ENCODE data around the gene SH3RF3.

The SH3RF3 gene

DNA sequence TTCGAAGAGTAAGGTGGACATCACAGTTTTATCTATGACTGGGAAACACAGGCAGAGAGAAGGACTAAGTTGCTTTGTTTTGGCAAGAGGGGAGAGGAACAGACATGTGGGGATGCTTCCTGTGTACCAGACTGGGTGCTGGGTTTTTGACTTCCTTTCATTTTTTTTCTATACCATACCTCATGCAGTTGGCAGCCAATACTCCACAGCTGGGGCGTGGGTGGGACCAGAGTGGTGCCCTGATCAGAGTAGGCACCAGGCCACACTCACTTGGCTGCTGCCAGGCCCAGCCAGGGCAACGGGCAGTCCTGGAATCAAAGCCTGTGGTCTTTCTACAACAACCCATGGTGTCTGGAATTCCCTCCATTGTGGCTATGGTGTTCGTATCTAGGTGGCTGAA, 45.2 kb downstream of the SH3RF3 start:
- H4K20me1 ChIP-seq: peaks cover 47% of the 10 kb centered on the region

GRCh38 chr2:109174626-109175349, 45.8 kb downstream of the SH3RF3 start:
- TF ChIP-seq Cebpa-rat (IDR thresholded peaks at IDR 0.05): no peak

More for the DNA sequence above, 45.2 kb downstream of the SH3RF3 start:
- Histone ChIP-seq H3K36me3 (peaks cover 8% of the 10 kb centered on the region), H3K9me3 (peaks cover 39% of the 10 kb centered on the region), H3K27ac (peak overlapping the region; percentile 63), H3K4me2 (peak overlapping the region; percentile 58), H3K4me1 (peaks cover 28% of the 10 kb centered on the region), H3K4me3 (no peak overlapping the region), H3K9ac (no peak overlapping the region), H3K27me3 (no peaks in the 10 kb centered on the region)
- TF ChIP-seq Cebpa-rat (IDR thresholded peaks at IDR 0.05): no peak

GRCh38 chr2:109175350-109175678, 46.3 kb downstream of the SH3RF3 start:
- Histone ChIP-seq H3K27ac (no peak overlapping the region), H3K9ac (no peak overlapping the region), H3K36me3 (peaks cover 17% of the 10 kb centered on the region), H3K4me3 (no peak overlapping the region), H3K27me3 (no peaks in the 10 kb centered on the region), H3K4me2 (no peak overlapping the region), H4K20me1 (peaks cover 43% of the 10 kb centered on the region), H3K4me1 (peaks cover 28% of the 10 kb centered on the region), H3K9me3 (peaks cover 50% of the 10 kb centered on the region)
- TF ChIP-seq Cebpa-rat (IDR thresholded peaks at IDR 0.05): no peak

More at GRCh38 chr2:109174626-109175349, 45.8 kb downstream of the SH3RF3 start:
- H3K36me3 ChIP-seq: peaks cover 12% of the 10 kb centered on the region
- peaks cover 28% of the 10 kb centered on the region for H3K4me1 ChIP-seq
- no peaks in the 10 kb centered on the region for H3K27me3 ChIP-seq
- H3K4me2 ChIP-seq: peak overlapping the region; percentile 58
- H3K27ac ChIP-seq: no peak overlapping the region
- no peak overlapping the region for H3K9ac ChIP-seq
- peaks cover 44% of the 10 kb centered on the region for H3K9me3 ChIP-seq
- peaks cover 42% of the 10 kb centered on the region for H4K20me1 ChIP-seq
- H3K4me3 ChIP-seq: no peak overlapping the region

DNA sequence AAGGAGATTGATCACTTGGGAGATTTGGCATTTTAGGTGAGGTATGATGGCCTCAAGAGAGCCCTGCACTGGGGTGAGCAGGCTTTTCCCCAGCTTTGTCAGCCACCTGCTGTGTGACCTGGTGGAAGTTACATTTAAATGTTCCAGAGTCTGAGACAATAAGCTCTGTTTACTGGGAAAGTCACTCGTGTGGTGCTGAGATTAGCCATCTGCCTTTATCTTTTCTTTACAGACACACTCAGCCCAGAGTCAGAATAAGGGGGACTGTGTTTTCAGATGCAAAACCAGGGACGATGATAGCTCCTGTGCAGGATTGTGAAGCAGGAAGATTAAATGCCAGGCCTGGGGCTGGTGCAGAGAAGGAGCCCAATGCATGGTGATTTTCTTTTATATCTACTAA, 47.9 kb downstream of the SH3RF3 start:
- Histone ChIP-seq H3K4me3 (no peak overlapping the region), H3K27ac (no peak overlapping the region), H3K36me3 (peaks cover 29% of the 10 kb centered on the region), H3K4me2 (no peak overlapping the region), H4K20me1 (peaks cover 27% of the 10 kb centered on the region), H3K4me1 (peaks cover 28% of the 10 kb centered on the region), H3K9me3 (peaks cover 63% of the 10 kb centered on the region), H3K27me3 (no peaks in the 10 kb centered on the region), H3K9ac (no peak overlapping the region)
- TF ChIP-seq Cebpa-rat (IDR thresholded peaks at IDR 0.05): no peak

DNA sequence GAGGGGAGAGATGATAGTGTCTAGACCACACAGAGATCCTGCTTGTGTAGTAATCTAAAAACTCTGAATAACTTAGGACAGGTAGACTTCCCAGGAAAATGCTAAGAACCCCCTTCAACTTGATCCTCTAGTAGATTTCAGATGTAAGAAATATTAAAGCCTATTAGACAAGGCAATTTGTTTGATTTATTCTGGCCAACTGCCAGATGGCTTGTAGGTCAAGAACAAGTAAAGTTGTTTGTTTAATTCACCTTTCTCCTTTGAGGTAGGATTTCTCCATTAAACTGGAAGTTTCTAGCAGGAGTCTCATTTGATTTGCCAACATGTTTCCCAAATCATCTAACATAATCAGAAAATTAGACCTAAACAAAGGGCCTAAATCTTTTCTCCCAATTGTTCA, 48.6 kb downstream of the SH3RF3 start:
- H3K9ac ChIP-seq: no peak overlapping the region
- no peak for TF ChIP-seq Cebpa-rat (IDR thresholded peaks at IDR 0.05)
- H3K36me3 ChIP-seq: peaks cover 34% of the 10 kb centered on the region
- no peaks in the 10 kb centered on the region for H3K27me3 ChIP-seq
- no peak overlapping the region for H3K27ac ChIP-seq
- H3K4me2 ChIP-seq: no peak overlapping the region
- peaks cover 63% of the 10 kb centered on the region for H3K9me3 ChIP-seq
- peaks cover 20% of the 10 kb centered on the region; the same call in 1 of the 2 replicates for H4K20me1 ChIP-seq
- H3K4me1 ChIP-seq: peaks cover 28% of the 10 kb centered on the region
- no peak overlapping the region for H3K4me3 ChIP-seq

DNA sequence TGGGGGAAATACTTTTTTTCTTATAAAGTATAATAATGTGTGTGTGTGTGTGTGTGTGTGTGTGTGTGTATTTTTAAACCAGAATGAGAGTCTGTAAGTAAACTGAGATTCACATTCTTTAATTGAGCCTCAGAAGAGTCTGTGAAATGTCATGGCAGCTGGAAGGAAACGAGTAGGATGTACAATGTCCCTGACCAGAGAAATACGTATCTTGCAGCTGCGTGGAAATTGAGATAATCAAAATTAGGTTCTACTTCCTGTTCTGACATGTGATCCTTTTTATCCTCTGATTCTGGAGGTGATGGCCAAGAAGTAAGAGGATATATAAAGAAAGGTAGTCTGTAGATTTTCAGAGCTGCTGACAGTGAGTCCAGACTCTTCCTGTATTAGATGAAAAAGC, 50.0 kb downstream of the SH3RF3 start:
- Histone ChIP-seq H3K4me3 (no peak overlapping the region), H3K9ac (no peak overlapping the region), H3K4me2 (no peak overlapping the region), H4K20me1 (peaks cover 17% of the 10 kb centered on the region), H3K4me1 (peaks cover 23% of the 10 kb centered on the region), H3K9me3 (peaks cover 59% of the 10 kb centered on the region), H3K36me3 (peaks cover 34% of the 10 kb centered on the region), H3K27me3 (no peaks in the 10 kb centered on the region), H3K27ac (no peak overlapping the region)
- TF ChIP-seq Cebpa-rat (IDR thresholded peaks at IDR 0.05): no peak

GRCh38 chr2:109180786-109181185, 51.8 kb downstream of the SH3RF3 start:
- peaks cover 19% of the 10 kb centered on the region for H3K4me1 ChIP-seq
- no peak overlapping the region for H3K4me2 ChIP-seq
- H4K20me1 ChIP-seq: peaks cover 35% of the 10 kb centered on the region
- H3K9me3 ChIP-seq: peaks cover 44% of the 10 kb centered on the region
- H3K36me3 ChIP-seq: peaks cover 29% of the 10 kb centered on the region
- TF ChIP-seq Cebpa-rat (IDR thresholded peaks at IDR 0.05): no peak
- H3K4me3 ChIP-seq: no peak overlapping the region
- H3K27ac ChIP-seq: no peak overlapping the region
- no peak overlapping the region for H3K9ac ChIP-seq
- H3K27me3 ChIP-seq: no peaks in the 10 kb centered on the region

DNA sequence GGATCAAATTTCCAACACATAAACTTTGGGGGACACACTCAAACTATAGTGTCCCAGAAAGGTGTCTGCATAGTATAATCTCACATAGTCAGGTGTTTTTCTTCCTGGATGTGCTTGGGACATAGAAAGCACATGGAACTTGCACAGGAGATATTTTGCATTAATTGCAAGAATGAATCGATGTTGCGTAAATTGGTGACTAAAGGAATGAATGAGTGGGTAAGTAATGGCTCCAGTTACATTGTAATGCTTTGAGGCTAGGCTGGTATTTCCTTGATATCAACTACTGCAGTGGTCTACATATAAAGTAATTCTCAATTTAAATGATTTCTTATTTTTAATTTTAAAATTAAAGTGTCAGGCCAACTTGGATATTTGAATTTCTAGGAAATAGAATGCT, 53.4 kb downstream of the SH3RF3 start:
- Histone ChIP-seq H3K36me3 (peaks cover 29% of the 10 kb centered on the region), H3K9me3 (peaks cover 34% of the 10 kb centered on the region), H3K4me1 (peaks cover 19% of the 10 kb centered on the region), H3K27me3 (no peaks in the 10 kb centered on the region), H3K9ac (no peak overlapping the region), H3K27ac (no peak overlapping the region), H4K20me1 (peaks cover 51% of the 10 kb centered on the region), H3K4me3 (no peak overlapping the region), H3K4me2 (no peak overlapping the region)
- TF ChIP-seq Cebpa-rat (IDR thresholded peaks at IDR 0.05): no peak

- peaks cover 26% of the 10 kb centered on the region for H3K4me1 ChIP-seq
- H3K27ac ChIP-seq: no peak overlapping the region
- no peaks in the 10 kb centered on the region for H3K27me3 ChIP-seq
- peak overlapping the region; percentile 3; the same call in 1 of the 2 replicates for H3K4me2 ChIP-seq
- peaks cover 29% of the 10 kb centered on the region for H3K36me3 ChIP-seq
- H3K9ac ChIP-seq: no peak overlapping the region
- H3K9me3 ChIP-seq: peaks cover 27% of the 10 kb centered on the region
- no peak overlapping the region for H3K4me3 ChIP-seq
- no peak for TF ChIP-seq Cebpa-rat (IDR thresholded peaks at IDR 0.05)
- peaks cover 66% of the 10 kb centered on the region for H4K20me1 ChIP-seq
Observed at GRCh38 chr2:109183871-109184270, 54.9 kb downstream of the SH3RF3 start.

DNA sequence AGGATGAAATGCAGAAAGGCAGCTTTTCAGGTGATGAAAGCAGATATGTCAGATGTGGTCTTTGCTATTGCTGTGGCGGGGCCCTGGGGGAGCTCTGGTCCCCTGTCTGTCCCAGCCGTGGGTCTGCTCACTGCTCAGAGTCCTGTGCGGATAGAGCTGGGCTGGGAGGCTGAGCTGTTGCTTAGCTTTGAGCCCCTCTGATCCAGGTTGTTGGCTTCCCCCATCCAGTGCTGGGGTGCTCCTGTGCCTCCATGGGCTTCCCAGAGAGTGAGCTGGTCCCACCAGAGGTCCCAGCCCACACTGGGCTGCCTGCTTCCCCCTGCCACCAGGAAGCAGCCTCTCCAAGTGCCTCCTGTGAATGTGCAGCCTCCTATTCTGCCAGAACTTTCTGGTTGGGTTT, 55.4 kb downstream of the SH3RF3 start:
- no peak for TF ChIP-seq Cebpa-rat (IDR thresholded peaks at IDR 0.05)
- H3K4me2 ChIP-seq: peak overlapping the region; percentile 3; the same call in 1 of the 2 replicates
- peaks cover 24% of the 10 kb centered on the region for H3K4me1 ChIP-seq
- H3K27ac ChIP-seq: no peak overlapping the region
- peaks cover 22% of the 10 kb centered on the region for H3K9me3 ChIP-seq
- no peaks in the 10 kb centered on the region for H3K27me3 ChIP-seq
- peaks cover 25% of the 10 kb centered on the region for H3K36me3 ChIP-seq
- peaks cover 70% of the 10 kb centered on the region for H4K20me1 ChIP-seq
- H3K9ac ChIP-seq: no peak overlapping the region
- H3K4me3 ChIP-seq: no peak overlapping the region

Data from BLaER1 (cell line).